GM18502 (cell line): ENCODE results near the gene CRYBB2.
"Not testable (repeated sequence)": the region's sequence is repeated elsewhere in the genome, so short reads cannot be mapped to it uniquely, and the experiment has no call there.

Experiments used
- ATAC-seq: cut with Tn5 transposase; IDR thresholded peaks from one replicate; pipeline ENCODE4 v1.9.1; 2021; ENCODE audit warnings: mild to moderate bottlenecking; ENCODE audit not compliant: unreplicated experiment, poor library complexity

CRYBB2 gene

GRCh38 chr22:25197340-25197739 lies 22.1 kb upstream of the CRYBB2 start:
- no peak for ATAC-seq

DNA sequence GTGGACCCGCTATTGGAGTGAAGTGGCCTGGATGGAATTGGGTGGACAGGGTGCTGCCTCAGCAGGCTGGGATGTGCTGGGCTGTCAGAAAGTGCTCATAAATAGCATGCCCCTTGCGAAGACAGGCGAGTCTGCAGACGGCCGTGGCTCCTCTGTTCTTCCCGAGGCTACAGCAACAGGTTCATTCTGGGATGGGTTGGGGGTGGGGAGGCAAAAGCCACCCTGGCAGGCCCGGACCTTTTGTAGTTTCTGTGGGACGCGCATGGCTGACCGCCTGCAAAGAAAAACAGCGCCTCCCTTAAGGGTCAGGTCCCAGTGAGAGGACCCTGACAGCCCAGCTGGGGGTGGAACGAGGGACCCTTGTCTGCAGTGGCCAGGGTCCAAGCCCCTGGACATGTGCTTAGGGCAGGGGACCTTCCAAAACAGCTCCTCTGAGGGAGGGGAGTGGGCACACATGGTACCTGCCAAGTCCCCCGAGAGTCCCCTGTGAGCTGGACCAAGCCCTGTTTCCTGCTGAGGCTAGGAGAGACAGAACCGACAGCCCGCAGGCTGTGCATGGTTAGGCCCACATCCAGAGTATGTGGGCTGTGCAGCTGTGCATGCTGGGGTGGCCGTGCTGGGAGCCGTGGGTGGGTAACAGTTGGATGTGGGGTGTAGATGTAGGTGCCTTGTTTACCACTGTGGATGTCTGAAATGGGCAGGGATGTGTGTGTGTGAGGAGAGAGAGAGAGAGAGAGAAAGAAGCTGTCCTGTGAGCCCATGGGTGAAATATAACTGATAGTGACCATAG lies 19.5 kb upstream of the CRYBB2 start, which contains the start of gene CRYBB3:
Gene CRYBB3, plus strand, starts transcription at position 128 of the 790 bp plus-strand sequence. CDS start 1,539 bp downstream, outside the sequence.
- ATAC-seq: no peak

- ATAC-seq: no peak
Measured at GRCh38 chr22:25200967-25201366, 18.5 kb upstream of the CRYBB2 start.

DNA sequence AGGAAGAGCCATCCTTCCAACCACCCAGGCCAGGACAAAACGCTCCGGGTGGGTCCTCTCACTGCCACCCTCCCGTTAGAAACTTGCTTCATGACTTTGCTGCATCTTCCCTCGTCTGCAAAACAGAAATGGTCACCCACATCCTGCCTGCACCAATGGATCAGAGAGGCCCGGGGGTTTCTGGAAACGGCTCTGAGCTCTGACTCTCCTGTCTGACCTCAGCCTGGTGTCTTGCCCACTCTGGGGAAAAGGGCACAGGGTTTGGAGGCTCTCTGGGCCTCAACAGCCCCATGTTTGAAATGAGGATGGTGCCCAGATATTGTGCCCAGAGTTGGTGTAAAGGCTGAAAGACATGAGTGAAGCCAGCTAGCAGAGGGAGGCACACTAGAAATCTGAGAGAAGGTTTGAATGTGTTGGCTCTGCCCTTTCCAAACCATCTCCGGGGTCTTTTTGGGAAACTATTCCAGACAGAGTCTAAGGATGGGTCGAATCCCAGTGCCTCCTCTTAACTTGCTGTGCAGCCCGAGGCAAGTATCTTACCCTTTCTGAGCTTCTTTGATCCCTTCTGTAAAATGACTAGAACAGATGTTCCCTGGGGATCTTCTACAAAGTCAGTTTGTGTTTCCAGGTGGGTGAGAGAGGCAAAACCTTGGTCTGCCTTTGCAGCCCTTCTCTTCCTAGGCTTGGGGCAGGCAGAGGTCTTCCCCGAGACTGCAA lies 17.7 kb upstream of the CRYBB2 start:
- no peak for ATAC-seq

DNA sequence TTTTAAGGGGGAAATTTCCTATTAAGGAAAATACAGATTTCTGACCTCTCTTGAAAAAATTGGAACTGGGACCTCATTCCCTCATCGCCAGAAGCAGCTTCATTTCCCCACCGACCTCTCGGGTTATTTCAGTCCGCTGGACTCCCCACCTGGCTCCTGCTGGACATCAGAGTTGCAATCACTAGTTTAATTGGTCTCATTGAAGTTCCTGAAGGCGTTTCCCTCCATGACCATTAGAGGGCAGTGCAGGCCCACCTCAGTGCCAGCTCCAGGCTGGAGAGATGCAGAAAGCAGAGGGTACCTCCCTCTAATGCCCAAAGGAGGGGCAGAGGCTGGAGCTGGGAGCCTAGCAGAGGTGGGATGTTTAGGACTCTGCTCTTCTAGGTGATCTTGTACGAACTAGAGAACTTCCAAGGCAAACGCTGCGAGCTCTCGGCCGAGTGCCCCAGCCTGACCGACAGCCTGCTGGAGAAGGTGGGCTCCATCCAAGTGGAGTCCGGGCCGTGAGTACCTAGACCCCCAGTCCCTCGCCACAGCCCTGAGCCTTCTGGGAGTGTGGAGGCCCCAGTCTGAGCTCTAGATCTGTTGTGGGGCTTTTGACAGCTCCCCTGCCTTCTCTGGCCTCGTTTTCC lies 17.0 kb upstream of the CRYBB2 start:
- ATAC-seq: no peak

- ATAC-seq: no peak
Measured at GRCh38 chr22:25203082-25203481, 16.4 kb upstream of the CRYBB2 start.

- not testable (repeated sequence) for ATAC-seq
Measured at GRCh38 chr22:25204547-25204946, 14.9 kb upstream of the CRYBB2 start.

DNA sequence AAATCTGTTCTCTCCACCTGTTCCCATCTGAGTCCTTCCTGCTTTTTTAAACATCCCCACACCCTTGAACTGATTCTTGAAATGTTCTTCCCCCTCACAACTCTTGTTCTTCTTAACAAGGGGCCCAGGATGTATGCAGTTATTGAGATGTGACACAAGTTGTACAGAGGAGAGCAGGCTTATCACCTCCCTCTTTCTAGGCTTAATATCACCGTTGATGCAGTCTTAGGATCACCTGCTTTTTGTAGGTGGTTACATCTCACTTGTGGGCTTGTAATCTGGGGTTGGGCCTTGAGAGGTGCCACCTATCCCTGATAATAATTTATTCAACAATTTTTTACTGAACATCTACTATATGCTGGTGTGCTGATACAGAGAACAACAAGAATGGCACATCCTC lies 13.6 kb upstream of the CRYBB2 start:
- no peak for ATAC-seq

DNA sequence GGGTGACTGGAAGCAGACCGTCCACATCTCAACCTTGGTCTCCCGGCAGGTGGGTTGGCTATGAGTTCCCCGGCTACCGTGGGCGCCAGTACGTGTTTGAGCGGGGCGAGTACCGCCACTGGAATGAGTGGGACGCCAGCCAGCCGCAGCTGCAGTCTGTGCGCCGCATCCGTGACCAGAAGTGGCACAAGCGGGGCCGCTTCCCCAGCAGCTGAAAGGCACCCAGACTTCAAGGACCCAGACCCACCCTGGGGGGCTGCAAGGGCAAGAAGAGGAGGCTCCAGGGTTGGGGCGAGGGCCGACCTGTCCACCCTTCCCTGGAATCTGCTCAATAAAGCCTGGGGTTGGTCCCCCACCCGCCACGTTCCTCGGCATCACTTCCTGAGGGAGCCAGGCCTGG lies 12.4 kb upstream of the CRYBB2 start:
- no peak for ATAC-seq

GRCh38 chr22:25207553-25208157 lies 11.8 kb upstream of the CRYBB2 start:
- no peak for ATAC-seq

GRCh38 chr22:25208328-25208727 lies 11.1 kb upstream of the CRYBB2 start:
- ATAC-seq: no peak

DNA sequence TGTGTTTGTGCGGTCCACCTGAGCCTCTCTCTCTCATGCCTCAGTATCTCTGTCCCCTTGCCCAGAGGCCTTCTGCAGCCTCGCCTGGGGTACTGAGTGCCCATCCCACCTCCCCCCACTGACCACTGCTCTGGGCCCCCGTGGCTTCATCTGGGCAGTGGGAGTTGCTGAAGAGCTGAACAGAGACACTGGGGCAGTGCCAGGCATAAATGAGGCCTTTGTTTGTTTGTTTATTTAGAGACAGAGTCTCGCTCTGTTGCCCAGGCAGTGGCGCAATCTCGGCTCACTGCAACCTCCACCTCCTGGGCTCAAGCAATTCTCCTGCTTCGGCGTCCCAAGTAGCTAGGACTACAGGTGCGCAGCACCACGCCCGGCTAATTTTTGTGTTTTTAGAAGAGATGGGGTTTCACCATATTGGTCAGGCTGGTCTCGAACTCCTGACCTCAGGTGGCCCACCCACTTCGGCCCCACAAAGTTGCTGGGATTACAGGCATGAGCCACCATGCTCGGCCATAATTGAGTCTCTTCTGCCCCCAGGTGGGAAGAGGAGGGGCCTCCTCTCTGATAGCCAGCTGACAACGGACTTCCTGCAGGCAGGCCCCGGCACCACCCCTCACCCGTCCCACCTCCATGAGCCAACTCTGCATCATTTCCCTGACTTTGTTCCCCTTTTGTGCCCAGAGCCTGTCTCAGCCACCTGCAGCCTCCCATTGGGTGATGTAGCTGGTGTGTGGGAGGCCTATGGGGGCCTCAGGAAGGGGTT lies 10.5 kb upstream of the CRYBB2 start:
- no peak for ATAC-seq

DNA sequence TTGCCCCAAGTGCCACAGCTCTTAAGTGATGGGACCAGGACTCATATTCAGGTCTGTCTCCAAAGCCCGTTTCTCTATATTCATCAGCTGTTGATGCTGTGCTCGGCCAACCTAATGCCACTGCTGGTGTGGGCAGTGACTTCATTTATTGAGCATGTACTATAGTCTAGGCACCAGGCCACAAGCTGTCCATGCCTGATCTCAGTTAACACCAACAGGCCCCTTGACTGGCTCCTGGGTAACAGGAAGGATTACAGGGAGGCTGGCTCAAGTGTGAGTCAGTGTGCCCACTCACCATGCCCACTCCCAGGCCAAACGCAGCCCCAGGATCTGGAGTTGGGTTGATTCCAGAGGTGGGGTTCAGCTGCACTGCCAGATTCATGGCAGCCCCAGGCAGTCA lies 8.6 kb upstream of the CRYBB2 start:
- no peak for ATAC-seq

GRCh38 chr22:25212337-25212736 lies 7.1 kb upstream of the CRYBB2 start:
- no peak for ATAC-seq

- no peak for ATAC-seq
Measured at GRCh38 chr22:25213221-25213620, 6.2 kb upstream of the CRYBB2 start.

DNA sequence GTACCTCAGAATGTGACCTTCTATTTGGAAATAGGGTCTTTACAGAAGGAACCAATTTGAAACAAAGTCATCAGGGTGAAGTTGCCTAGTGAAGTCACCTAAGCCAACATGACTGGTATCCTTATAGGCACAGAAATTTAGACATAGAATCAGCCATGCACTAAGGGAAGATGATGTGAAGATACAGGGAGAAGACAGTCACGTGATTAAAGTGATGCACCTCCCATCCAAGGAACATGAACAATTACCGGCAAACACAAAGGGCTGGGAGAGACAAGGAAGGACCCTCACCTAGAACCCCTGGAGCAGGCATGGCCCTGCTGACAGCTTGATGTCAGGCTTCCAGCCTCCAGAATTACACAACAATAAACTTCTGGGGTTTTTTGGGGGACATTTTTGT lies 3.2 kb upstream of the CRYBB2 start:
- no peak for ATAC-seq

GRCh38 chr22:25219948-25220442 lies 556 bp downstream of the CRYBB2 start:
- ATAC-seq: no peak

GRCh38 chr22:25221790-25222189 lies 2.4 kb downstream of the CRYBB2 start:
- ATAC-seq: no peak

- ATAC-seq: no peak
Measured at GRCh38 chr22:25223269-25223850, 3.9 kb downstream of the CRYBB2 start.

DNA sequence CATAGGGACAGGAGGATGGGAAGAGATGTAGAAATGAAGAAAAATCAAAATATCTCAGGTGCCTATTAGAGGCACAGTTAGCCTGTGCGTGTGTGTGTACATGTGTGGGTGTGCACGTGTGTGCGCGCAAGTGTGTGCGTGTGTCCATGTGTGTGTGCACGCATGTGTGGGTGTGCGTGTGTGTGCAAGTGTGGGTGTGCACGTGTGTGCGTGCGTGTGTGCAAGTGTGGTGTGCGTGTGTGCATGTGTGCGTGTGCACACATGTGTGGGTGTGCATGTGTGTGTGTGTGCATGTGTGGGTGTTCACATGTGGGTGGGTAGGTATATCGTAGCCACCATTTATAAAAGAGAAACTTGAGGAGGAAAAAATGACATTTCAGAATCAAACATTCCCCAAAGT lies 9.4 kb downstream of the CRYBB2 start:
- ATAC-seq: no peak
